HEK293T (cell line): ENCODE results near the gene UBE2L3.

ENCODE experiments used
- BHLHE40 ChIP-seq: fragments of 450-650 bp; IDR thresholded peaks from 2 replicates; pipeline ENCODE4 v1.6.1; 2016; ENCODE audit warnings: mild to moderate bottlenecking, moderate library complexity, borderline replicate concordance
- ELF4 ChIP-seq: fragments of 450-650 bp; IDR thresholded peaks from 2 replicates; pipeline ENCODE4 v1.6.1; 2017; ENCODE audit warnings: antibody characterized with exemption
- FOXA1 ChIP-seq: fragments of 450-650 bp; IDR thresholded peaks from 2 replicates; pipeline ENCODE4 v1.6.1; 2016; ENCODE audit warnings: mild to moderate bottlenecking
- FOXK2 ChIP-seq: fragments of 450-650 bp; IDR thresholded peaks from 2 replicates; pipeline ENCODE4 v1.6.1; 2016; ENCODE audit warnings: mild to moderate bottlenecking
- L3MBTL2 ChIP-seq: fragments of 450-650 bp; conservative IDR thresholded peaks from 2 replicates; pipeline ENCODE4 v1.6.1; 2016; ENCODE audit warnings: mild to moderate bottlenecking
- NFRKB ChIP-seq: fragments of 450-650 bp; IDR thresholded peaks from 2 replicates; pipeline ENCODE4 v1.6.1; 2016; ENCODE audit warnings: mild to moderate bottlenecking, moderate library complexity
- SP1 ChIP-seq: fragments of 450-650 bp; IDR thresholded peaks from 2 replicates; pipeline ENCODE4 v1.6.1; 2017
- SUZ12 ChIP-seq: fragments of 450-650 bp; IDR thresholded peaks from 2 replicates; pipeline ENCODE4 v1.6.1; 2016; ENCODE audit warnings: mild to moderate bottlenecking
- TARDBP ChIP-seq: fragments of 450-650 bp; IDR thresholded peaks from 2 replicates; pipeline ENCODE4 v1.6.1; 2016
- ZNF384 ChIP-seq: fragments of 450-650 bp; IDR thresholded peaks from 2 replicates; pipeline ENCODE4 v1.6.1; 2016
- TF ChIP-seq, protein P1 (sequence below): fragments of 450-650 bp; IDR thresholded peaks from 2 replicates; pipeline ENCODE4 v1.6.1; 2016

DNA sequence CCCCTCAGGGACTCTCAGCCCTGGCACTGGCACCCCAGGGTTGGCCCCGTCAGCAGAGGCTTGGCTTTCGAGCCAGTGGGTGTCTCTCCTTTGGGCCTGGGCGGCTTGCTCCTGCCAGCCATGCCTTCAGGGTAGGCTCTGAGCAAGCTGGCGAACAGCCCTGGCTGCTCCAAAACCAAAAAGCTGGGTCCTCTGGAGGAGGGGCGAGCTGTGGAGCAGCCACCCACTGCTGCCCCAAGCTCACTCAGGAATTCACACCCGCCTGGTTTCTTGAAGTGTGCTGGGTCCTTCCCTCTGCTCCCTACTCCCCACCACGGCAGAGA is 56.1 kb downstream of the UBE2L3 start:
- TF ChIP-seq BHLHE40 (no peak), ELF4 (no peak), FOXK2 (no peak), SUZ12 (no peak), TARDBP (no peak), SP1 (no peak), L3MBTL2 (no peak), NFRKB (no peak), ZNF384 (no peak), FOXA1 (no peak)
- TF ChIP-seq, protein P1, sequence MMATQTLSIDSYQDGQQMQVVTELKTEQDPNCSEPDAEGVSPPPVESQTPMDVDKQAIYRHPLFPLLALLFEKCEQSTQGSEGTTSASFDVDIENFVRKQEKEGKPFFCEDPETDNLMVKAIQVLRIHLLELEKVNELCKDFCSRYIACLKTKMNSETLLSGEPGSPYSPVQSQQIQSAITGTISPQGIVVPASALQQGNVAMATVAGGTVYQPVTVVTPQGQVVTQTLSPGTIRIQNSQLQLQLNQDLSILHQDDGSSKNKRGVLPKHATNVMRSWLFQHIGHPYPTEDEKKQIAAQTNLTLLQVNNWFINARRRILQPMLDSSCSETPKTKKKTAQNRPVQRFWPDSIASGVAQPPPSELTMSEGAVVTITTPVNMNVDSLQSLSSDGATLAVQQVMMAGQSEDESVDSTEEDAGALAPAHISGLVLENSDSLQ, result no peak
